H9 (cell line): ENCODE results near the gene CDC14A. TPM values are rescaled to one million over a fixed set of nuclear protein-coding genes. Genes with fewer than 3 reads are reported as not detected.

Source experiments
- DNase-seq: peaks from one replicate; pipeline ENCODE4 v3.0.0-alpha.2; 2017
- H2AFZ ChIP-seq: one replicate; pipeline ENCODE4 v1.6.1; 2013; ENCODE audit warnings: mild to moderate bottlenecking, low read length, control low read depth, moderate library complexity
- H2AK5ac ChIP-seq: 2 replicates; pipeline ENCODE4 v1.6.1; 2013; ENCODE audit warnings: low read length, control low read depth, mixed read lengths; ENCODE audit not compliant: insufficient read length
- H2BK120ac ChIP-seq: one replicate; pipeline ENCODE4 v1.6.1; 2013; ENCODE audit warnings: low read depth, mild to moderate bottlenecking, low read length, control low read depth, inconsistent platforms; ENCODE audit not compliant: poor library complexity, severe bottlenecking
- H2BK12ac ChIP-seq: 2 replicates; pipeline ENCODE4 v1.6.1; 2013; ENCODE audit warnings: low read length, control low read depth, mixed read lengths, low read depth; ENCODE audit not compliant: insufficient read length
- H2BK15ac ChIP-seq: 2 replicates; pipeline ENCODE4 v1.6.1; 2013; ENCODE audit warnings: low read depth, low read length, control low read depth
- H2BK20ac ChIP-seq: one replicate; pipeline ENCODE4 v1.6.1; 2013; ENCODE audit warnings: low read depth, mild to moderate bottlenecking, low read length, control low read depth, inconsistent platforms; ENCODE audit not compliant: poor library complexity, severe bottlenecking
- H2BK5ac ChIP-seq: 2 replicates; pipeline ENCODE4 v1.6.1; 2013; ENCODE audit warnings: low read length, control low read depth, mixed read lengths; ENCODE audit not compliant: insufficient read length
- H3K14ac ChIP-seq: 2 replicates; pipeline ENCODE4 v1.6.1; 2013; ENCODE audit warnings: low read length, control low read depth; ENCODE audit not compliant: insufficient read depth
- H3K18ac ChIP-seq: 2 replicates; pipeline ENCODE4 v1.6.1; 2013; ENCODE audit warnings: low read depth, mild to moderate bottlenecking, mixed read lengths, low read length, control low read depth; ENCODE audit not compliant: insufficient read length
- H3K23ac ChIP-seq: 2 replicates; pipeline ENCODE4 v1.6.1; 2013; ENCODE audit warnings: low read length, control low read depth, mixed read lengths, low read depth; ENCODE audit not compliant: insufficient read length
- H3K23me2 ChIP-seq: 2 replicates; pipeline ENCODE4 v1.6.1; 2013; ENCODE audit warnings: low read depth, mild to moderate bottlenecking, mixed read lengths, low read length, control low read depth; ENCODE audit not compliant: insufficient read length, poor library complexity, severe bottlenecking
- H3K27ac ChIP-seq: 2 replicates; pipeline ENCODE4 v1.5.1; 2013; ENCODE audit warnings: low read length, control low read depth, mixed read lengths, low read depth; ENCODE audit not compliant: insufficient read length
- H3K27me3 ChIP-seq: 2 replicates; pipeline ENCODE4 v1.6.1; 2013; ENCODE audit warnings: low read length, control low read depth, inconsistent platforms; ENCODE audit not compliant: insufficient read depth
- H3K4ac ChIP-seq: 2 replicates; pipeline ENCODE4 v1.6.1; 2013; ENCODE audit warnings: low read depth, mild to moderate bottlenecking, control low read depth, inconsistent platforms, low read length, moderate library complexity
- H3K4me1 ChIP-seq: 2 replicates; pipeline ENCODE4 v1.6.1; 2013; ENCODE audit warnings: low read length, control low read depth, inconsistent platforms; ENCODE audit not compliant: insufficient read depth
- H3K4me2 ChIP-seq: 2 replicates; pipeline ENCODE4 v1.6.1; 2013; ENCODE audit warnings: low read length, control low read depth, mixed read lengths; ENCODE audit not compliant: insufficient read length, insufficient read depth
- H3K56ac ChIP-seq: 2 replicates; pipeline ENCODE4 v1.6.1; 2013; ENCODE audit warnings: low read depth, mild to moderate bottlenecking, mixed read lengths, low read length, control low read depth; ENCODE audit not compliant: insufficient read length
- H3K79me1 ChIP-seq: 2 replicates; pipeline ENCODE4 v1.6.1; 2013; ENCODE audit warnings: low read depth, mild to moderate bottlenecking, moderate library complexity, low read length, control low read depth, inconsistent platforms; ENCODE audit not compliant: insufficient read depth, poor library complexity, severe bottlenecking
- H3K79me2 ChIP-seq: 2 replicates; pipeline ENCODE4 v1.6.1; 2013; ENCODE audit warnings: low read length, control low read depth, inconsistent platforms; ENCODE audit not compliant: insufficient read depth
- H3K9ac ChIP-seq: 2 replicates; pipeline ENCODE4 v1.6.1; 2013; ENCODE audit warnings: low read length, control low read depth, mixed read lengths; ENCODE audit not compliant: insufficient read length; ENCODE audit errors: extremely low read depth
- H3K9me3 ChIP-seq: one replicate; pipeline ENCODE4 v1.6.1; 2013; ENCODE audit warnings: low read depth, low read length, inconsistent platforms; ENCODE audit not compliant: control insufficient read depth
- H3T11ph ChIP-seq: one replicate; pipeline ENCODE4 v1.6.1; 2013; ENCODE audit warnings: mild to moderate bottlenecking, low read length, control low read depth, inconsistent platforms
- H4K20me1 ChIP-seq: one replicate; pipeline ENCODE4 v1.6.1; 2013; ENCODE audit not compliant: control insufficient read depth, insufficient read length, insufficient read depth
- H4K5ac ChIP-seq: 2 replicates; pipeline ENCODE4 v1.6.1; 2013; ENCODE audit warnings: low read depth, mild to moderate bottlenecking, mixed read lengths, low read length, control low read depth; ENCODE audit not compliant: insufficient read length
- H4K8ac ChIP-seq: replicated peaks from 2 replicates; pipeline ENCODE4 v1.6.1; 2013; ENCODE audit warnings: low read length, control low read depth, mixed read lengths, low read depth; ENCODE audit not compliant: insufficient read length
- H4K91ac ChIP-seq: 2 replicates; pipeline ENCODE4 v1.6.1; 2013; ENCODE audit warnings: low read depth, mild to moderate bottlenecking, moderate library complexity, mixed read lengths, low read length, control low read depth; ENCODE audit not compliant: insufficient read length
- H3K27ac Mint-ChIP-seq, 3 experiments: 2 replicates in 2 of 3; 3 replicates in 1 of 3; pipeline ENCODE4 v1.8.0; 2020 to 2021; ENCODE audit warnings: mixed read lengths in 3 of 3, mild to moderate bottlenecking in 1 of 3, moderate library complexity in 1 of 3
- H3K27me3 Mint-ChIP-seq: 2 replicates; pipeline ENCODE4 v1.8.0; 2021; ENCODE audit warnings: low read depth, mild to moderate bottlenecking, moderate library complexity, mixed read lengths
- H3K36me3 Mint-ChIP-seq, 3 experiments: 2 replicates in 2 of 3; 3 replicates in 1 of 3; pipeline ENCODE4 v1.8.0; 2020 to 2021; ENCODE audit warnings: low read depth in 3 of 3, mixed read lengths in 3 of 3; ENCODE audit not compliant: insufficient read depth in 1 of 3
- H3K4me1 Mint-ChIP-seq, 2 experiments: 2 replicates each; pipeline ENCODE4 v1.8.0; 2020; ENCODE audit warnings: mixed read lengths in 2 of 2
- H3K4me3 Mint-ChIP-seq, 2 experiments: 2 replicates in 1 of 2; 3 replicates in 1 of 2; pipeline ENCODE4 v1.8.0; 2020 to 2021; ENCODE audit warnings: mild to moderate bottlenecking in 2 of 2, mixed read lengths in 2 of 2, moderate library complexity in 1 of 2
- H3K9me3 Mint-ChIP-seq, 2 experiments: 2 replicates in 1 of 2; 3 replicates in 1 of 2; pipeline ENCODE4 v1.8.0; 2020; ENCODE audit warnings: mild to moderate bottlenecking in 2 of 2, mixed read lengths in 2 of 2, moderate library complexity in 1 of 2
- CTCF ChIP-seq: fragments of 200-600 bp; sonication (generic); conservative IDR thresholded peaks from 3 replicates; pipeline ENCODE4 v1.8.0; 2021; ENCODE audit warnings: antibody characterized with exemption, mild to moderate bottlenecking
- WGBS: extraction: QIAGEN DNeasy Blood & Tissue Kit; methylation state at CpG from one replicate; pipeline ENCODE4 v1.1.7; 2013; ENCODE audit warnings: missing lambda C conversion rate, low lambda C conversion rate, mixed read lengths; ENCODE audit not compliant: insufficient read length; ENCODE audit errors: extremely low coverage; 5-methylcytosine and 5-hydroxymethylcytosine counted together
- total RNA-seq: library from RNA; stranded (reverse); gene quantifications from 2 replicates; pipeline ENCODE4 v1.2.1, GENCODE V29; 2021

Gene CDC14A
- total RNA-seq, 1 experiment from 2014 or later = 8.9 TPM

GRCh38 chr1:100348549-100349144, 3.7 kb upstream of the CDC14A start:
- H3K4me3 Mint-ChIP-seq = no peak overlapping the region; a peak in 1 of 5 replicates
- H3K9me3 Mint-ChIP-seq = no peaks in the 10 kb centered on the region; a peak in 2 of 5 replicates
- H3K79me1 ChIP-seq = no peaks in the 10 kb centered on the region

More at GRCh38 chr1:100348549-100349144, 3.7 kb upstream of the CDC14A start:
- Histone ChIP-seq H4K91ac (no peak overlapping the region), H2AFZ (no peak overlapping the region), H3K4me2 (no peak overlapping the region), H3K9me3 (no peaks in the 10 kb centered on the region), H3K23ac (no peak overlapping the region), H3K27me3 (no peaks in the 10 kb centered on the region), H3K79me2 (no peaks in the 10 kb centered on the region), H3K18ac (no peak overlapping the region), H3K9ac (no peak overlapping the region), H4K20me1 (no peaks in the 10 kb centered on the region), H3K4me1 (no peaks in the 10 kb centered on the region), H3K56ac (no peak overlapping the region), H4K8ac (no peak overlapping the region), H2BK120ac (no peak overlapping the region), H4K5ac (no peak overlapping the region), H3K23me2 (peaks cover 6% of the 10 kb centered on the region), H2BK12ac (no peak overlapping the region), H2BK20ac (no peak overlapping the region), H3K4ac (no peak overlapping the region), H2BK5ac (no peak overlapping the region), H3T11ph (no peak overlapping the region), H2AK5ac (no peak overlapping the region), H3K27ac (no peak overlapping the region), H2BK15ac (no peak overlapping the region), H3K14ac (no peak overlapping the region)
- no peak for TF ChIP-seq CTCF
- DNase-seq = no peak
- no CpG with 5 or more reads among the region's 9 CpGs for WGBS
- no peak overlapping the region for H3K27ac Mint-ChIP-seq
- no peaks in the 10 kb centered on the region for H3K27me3 Mint-ChIP-seq
- H3K36me3 Mint-ChIP-seq = peaks cover 0 to 3% (median 0%) of the 10 kb centered on the region in 3 experiments; a peak in 2 of 7 replicates
- peaks cover 6 to 11% of the 10 kb centered on the region in 2 experiments for H3K4me1 Mint-ChIP-seq
